GM23338 (cell line): ENCODE results near the gene UNC5B. TPM values are rescaled to one million over a fixed set of nuclear protein-coding genes. Genes with fewer than 3 reads are reported as not detected.
A peak's percentile ranks its signal among the peaks of the same experiment; 100 is the strongest.

Experiments
- ATAC-seq: fragments of 200-7000 bp; cut with Tn5 transposase; 3 replicates; pipeline ENCODE4 v1.9.1; 2020
- DNase-seq: peaks from one replicate; pipeline ENCODE4 v3.0.0-alpha.2; 2015; ENCODE audit warnings: low spot score
- H2AFZ ChIP-seq: fragments of 200-600 bp; sonication (generic); 2 replicates; pipeline ENCODE4 v1.8.0; 2016; ENCODE audit warnings: antibody characterized with exemption, mild to moderate bottlenecking, moderate library complexity
- H3F3A ChIP-seq: fragments of 200-600 bp; sonication (generic); replicated peaks from 2 replicates; pipeline ENCODE4 v1.8.0; 2017; ENCODE audit warnings: antibody characterized with exemption, mixed run types, low read depth
- H3K27ac ChIP-seq: fragments of 200-600 bp; sonication (generic); 2 replicates; pipeline ENCODE4 v1.6.1; 2016; ENCODE audit warnings: low read depth
- H3K27me3 ChIP-seq: fragments of 200-600 bp; sonication (generic); 2 replicates; pipeline ENCODE4 v1.8.0; 2016; ENCODE audit warnings: mild to moderate bottlenecking, mixed run types, moderate library complexity; ENCODE audit not compliant: insufficient read depth
- H3K36me3 ChIP-seq: fragments of 200-600 bp; sonication (generic); 2 replicates; pipeline ENCODE4 v1.8.0; 2016; ENCODE audit warnings: mild to moderate bottlenecking; ENCODE audit not compliant: insufficient read depth
- H3K4me1 ChIP-seq: fragments of 200-600 bp; sonication (generic); 2 replicates; pipeline ENCODE4 v1.8.0; 2016; ENCODE audit warnings: mild to moderate bottlenecking, moderate library complexity; ENCODE audit not compliant: insufficient read depth
- H3K4me2 ChIP-seq: fragments of 200-600 bp; sonication (generic); 2 replicates; pipeline ENCODE4 v1.7.1; 2017; ENCODE audit warnings: mixed run types
- H3K4me3 ChIP-seq: fragments of 200-600 bp; sonication (generic); 2 replicates; pipeline ENCODE4 v1.6.1; 2016; ENCODE audit warnings: mixed run types
- H3K79me2 ChIP-seq: fragments of 200-600 bp; sonication (generic); replicated peaks from 2 replicates; pipeline ENCODE4 v1.8.0; 2017; ENCODE audit warnings: mild to moderate bottlenecking; ENCODE audit not compliant: insufficient read depth
- H3K9me2 ChIP-seq: fragments of 200-600 bp; sonication (generic); 2 replicates; pipeline ENCODE4 v1.8.0; 2017; ENCODE audit not compliant: insufficient read depth
- H4K20me1 ChIP-seq: fragments of 200-600 bp; sonication (generic); replicated peaks from 2 replicates; pipeline ENCODE4 v1.8.0; 2017; ENCODE audit warnings: mild to moderate bottlenecking; ENCODE audit not compliant: insufficient read depth
- H3K27ac Mint-ChIP-seq: 2 replicates; pipeline ENCODE4 v1.8.0; 2020; ENCODE audit warnings: inconsistent platforms, mild to moderate bottlenecking, moderate library complexity, mixed read lengths
- H3K27me3 Mint-ChIP-seq: 3 replicates; pipeline ENCODE4 v1.8.0; 2022; ENCODE audit warnings: low read depth, mild to moderate bottlenecking, moderate library complexity, mixed read lengths, inconsistent platforms; ENCODE audit not compliant: insufficient read depth, poor library complexity
- H3K36me3 Mint-ChIP-seq: 3 replicates; pipeline ENCODE4 v1.8.0; 2021; ENCODE audit warnings: low read depth, mild to moderate bottlenecking, inconsistent platforms, moderate library complexity, mixed read lengths
- H3K4me1 Mint-ChIP-seq: 3 replicates; pipeline ENCODE4 v1.8.0; 2020; ENCODE audit warnings: mild to moderate bottlenecking, inconsistent platforms, mixed read lengths
- H3K4me3 Mint-ChIP-seq: 3 replicates; pipeline ENCODE4 v1.8.0; 2021; ENCODE audit warnings: moderate library complexity, mild to moderate bottlenecking, inconsistent platforms, mixed read lengths
- H3K9me3 Mint-ChIP-seq: 3 replicates; pipeline ENCODE4 v1.8.0; 2020; ENCODE audit warnings: moderate library complexity, mild to moderate bottlenecking, inconsistent platforms, mixed read lengths
- CREB1 ChIP-seq: fragments of 250-450 bp; sonication (Bioruptor Pico); IDR thresholded peaks from 2 replicates; pipeline ENCODE4 v1.5.0; 2020; ENCODE audit warnings: low read depth, mild to moderate bottlenecking, moderate library complexity
- ETS1 ChIP-seq: IDR thresholded peaks from 2 replicates; pipeline ENCODE4 v1.6.1; 2016; ENCODE audit warnings: antibody characterized with exemption
- EZH2 ChIP-seq: fragments of 200-600 bp; sonication (generic); IDR thresholded peaks from one replicate; pipeline ENCODE4 v1.8.0; 2017; ENCODE audit warnings: antibody characterized with exemption, mild to moderate bottlenecking, low read depth; ENCODE audit not compliant: unreplicated experiment
- JUNB ChIP-seq: IDR thresholded peaks from one replicate; pipeline ENCODE4 v1.6.1; 2016; ENCODE audit warnings: antibody characterized with exemption; ENCODE audit not compliant: unreplicated experiment
- NANOG ChIP-seq: IDR thresholded peaks from 2 replicates; pipeline ENCODE4 v1.6.1; 2016; ENCODE audit warnings: antibody characterized with exemption, borderline replicate concordance
- POLR2AphosphoS5 ChIP-seq: IDR thresholded peaks from 2 replicates; pipeline ENCODE4 v1.6.1; 2016; ENCODE audit warnings: antibody characterized with exemption, low read depth
- STAT1 ChIP-seq: IDR thresholded peaks from one replicate; pipeline ENCODE4 v1.6.1; 2016; ENCODE audit warnings: antibody characterized with exemption; ENCODE audit not compliant: unreplicated experiment
- ZNF331 ChIP-seq: fragments of 250-450 bp; sonication (Bioruptor Pico); IDR thresholded peaks from 2 replicates; pipeline ENCODE4 v1.5.0; 2020; ENCODE audit warnings: low read depth, mild to moderate bottlenecking, moderate library complexity
- polyA plus RNA-seq: library from polyadenylated mRNA; unstranded; fragments of >200 nt; fragmentation: Nextera tagmentation; extraction: Ambion mirVana; gene quantifications from 2 replicates; pipeline ENCODE4 v1.2.1, GENCODE V29; 2016
- total RNA-seq: library from RNA; depleted of rRNA; stranded (reverse); fragments of >200 nt; shearing (Covaris generic); gene quantifications from 2 replicates; pipeline ENCODE4 v1.2.3, GENCODE V29; 2014
- TF ChIP-seq, protein P1 (sequence below): fragments of 250-450 bp; sonication (Bioruptor Pico); IDR thresholded peaks from 2 replicates; pipeline ENCODE4 v1.5.0; 2020; ENCODE audit warnings: mild to moderate bottlenecking, moderate library complexity

The UNC5B gene
- total and polyA plus RNA-seq, 2 experiments from 2014 or later = 8.0 to 31.2 TPM

GRCh38 chr10:71276873-71277272, 64.5 kb downstream of the UNC5B start:
- peaks cover 20% of the 10 kb centered on the region; the same call in 1 of the 2 replicates for H3K4me1 ChIP-seq
- 0 out of 2 replicates have a peak, but pooled peaks cover under 1% of the 10 kb centered on the region for H3K36me3 ChIP-seq
- no peak overlapping the region for H3K4me3 Mint-ChIP-seq
- no peak for ATAC-seq
- no peak overlapping the region for H3K4me3 ChIP-seq
- H3K9me3 Mint-ChIP-seq = no peaks in the 10 kb centered on the region
- no peak overlapping the region for H3K4me2 ChIP-seq
- no peak overlapping the region for H3K27ac ChIP-seq
- no peaks in the 10 kb centered on the region for H3F3A ChIP-seq
- no peaks in the 10 kb centered on the region for H3K9me2 ChIP-seq
- peaks cover 16% of the 10 kb centered on the region for H3K27me3 Mint-ChIP-seq
- DNase-seq = no peak
- no peaks in the 10 kb centered on the region for H3K27me3 ChIP-seq
- H4K20me1 ChIP-seq = no peaks in the 10 kb centered on the region; the same call in 1 of the 2 replicates
- peaks cover 8% of the 10 kb centered on the region; the same call in 2 of the 3 replicates for H3K36me3 Mint-ChIP-seq
- no peak overlapping the region for H3K27ac Mint-ChIP-seq
- TF ChIP-seq ETS1 (no peak), STAT1 (no peak), JUNB (no peak)
- peaks cover 24% of the 10 kb centered on the region; the same call in 1 of the 2 replicates for H3K79me2 ChIP-seq
- peaks cover 53% of the 10 kb centered on the region for H3K4me1 Mint-ChIP-seq
- no peak overlapping the region for H2AFZ ChIP-seq

DNA sequence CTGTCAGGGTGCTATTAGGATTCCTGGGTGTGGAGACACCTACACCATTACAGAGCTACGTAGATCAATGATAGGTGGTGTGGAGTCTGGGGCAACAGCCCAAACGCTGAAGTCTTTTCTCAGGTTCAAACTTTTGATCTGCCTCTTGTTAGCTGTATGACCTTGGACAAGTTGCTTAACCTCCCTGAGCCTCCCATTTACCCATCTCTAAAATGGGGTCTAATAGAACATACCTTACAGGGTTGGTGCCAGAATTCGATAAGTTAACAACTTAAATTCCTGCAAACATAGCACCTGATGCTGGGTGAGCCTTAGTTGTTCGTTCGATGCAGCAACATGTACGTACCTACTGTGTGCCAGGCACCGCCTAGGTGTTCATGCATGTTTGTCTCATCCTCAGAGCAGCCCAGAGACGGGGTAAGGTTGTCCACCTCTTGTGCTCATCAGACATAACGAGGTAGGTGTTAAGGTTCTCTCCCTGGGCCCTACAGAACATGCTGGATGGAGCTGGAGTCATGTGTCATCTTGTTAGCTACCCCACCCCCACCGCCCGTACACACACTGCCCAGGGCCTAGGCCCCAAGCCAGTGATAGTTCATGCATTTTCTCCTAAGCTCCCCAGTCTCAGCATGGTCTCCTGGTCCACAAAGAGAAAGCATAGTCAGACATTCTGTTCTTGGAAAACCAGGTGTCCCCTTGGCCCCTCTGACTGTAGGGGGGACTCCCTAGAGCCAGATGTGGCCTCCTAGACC, 65.7 kb downstream of the UNC5B start:
- Histone ChIP-seq H3K27ac (no peak overlapping the region), H2AFZ (no peak overlapping the region), H3K4me3 (no peak overlapping the region), H3K36me3 (peaks cover 4% of the 10 kb centered on the region; the same call in 1 of the 2 replicates), H4K20me1 (no peaks in the 10 kb centered on the region; the same call in 1 of the 2 replicates), H3F3A (no peaks in the 10 kb centered on the region), H3K27me3 (no peaks in the 10 kb centered on the region), H3K4me2 (0 out of 2 replicates have a peak overlapping the region, but pooled peaks have one; percentile 51), H3K4me1 (peaks cover 18% of the 10 kb centered on the region; the same call in 1 of the 2 replicates), H3K9me2 (no peaks in the 10 kb centered on the region), H3K79me2 (peaks cover 14% of the 10 kb centered on the region; the same call in 1 of the 2 replicates)
- ATAC-seq (peak; percentile 11; the same call in 2 of the 3 replicates), DNase-seq (no peak)
- Mint-ChIP-seq H3K4me1 (peaks cover 47% of the 10 kb centered on the region), H3K27ac (peak overlapping the region; percentile 72), H3K36me3 (peaks cover 13% of the 10 kb centered on the region; the same call in 2 of the 3 replicates), H3K4me3 (no peak overlapping the region), H3K9me3 (no peaks in the 10 kb centered on the region), H3K27me3 (peaks cover 13% of the 10 kb centered on the region)
- TF ChIP-seq NANOG (no peak), EZH2 (no peak), POLR2AphosphoS5 (no peak), JUNB (no peak), STAT1 (no peak), ETS1 (no peak), ZNF331 (CRISPR knock-in tag) (no peak), CREB1 (CRISPR knock-in tag) (no peak)
- TF ChIP-seq, protein P1, sequence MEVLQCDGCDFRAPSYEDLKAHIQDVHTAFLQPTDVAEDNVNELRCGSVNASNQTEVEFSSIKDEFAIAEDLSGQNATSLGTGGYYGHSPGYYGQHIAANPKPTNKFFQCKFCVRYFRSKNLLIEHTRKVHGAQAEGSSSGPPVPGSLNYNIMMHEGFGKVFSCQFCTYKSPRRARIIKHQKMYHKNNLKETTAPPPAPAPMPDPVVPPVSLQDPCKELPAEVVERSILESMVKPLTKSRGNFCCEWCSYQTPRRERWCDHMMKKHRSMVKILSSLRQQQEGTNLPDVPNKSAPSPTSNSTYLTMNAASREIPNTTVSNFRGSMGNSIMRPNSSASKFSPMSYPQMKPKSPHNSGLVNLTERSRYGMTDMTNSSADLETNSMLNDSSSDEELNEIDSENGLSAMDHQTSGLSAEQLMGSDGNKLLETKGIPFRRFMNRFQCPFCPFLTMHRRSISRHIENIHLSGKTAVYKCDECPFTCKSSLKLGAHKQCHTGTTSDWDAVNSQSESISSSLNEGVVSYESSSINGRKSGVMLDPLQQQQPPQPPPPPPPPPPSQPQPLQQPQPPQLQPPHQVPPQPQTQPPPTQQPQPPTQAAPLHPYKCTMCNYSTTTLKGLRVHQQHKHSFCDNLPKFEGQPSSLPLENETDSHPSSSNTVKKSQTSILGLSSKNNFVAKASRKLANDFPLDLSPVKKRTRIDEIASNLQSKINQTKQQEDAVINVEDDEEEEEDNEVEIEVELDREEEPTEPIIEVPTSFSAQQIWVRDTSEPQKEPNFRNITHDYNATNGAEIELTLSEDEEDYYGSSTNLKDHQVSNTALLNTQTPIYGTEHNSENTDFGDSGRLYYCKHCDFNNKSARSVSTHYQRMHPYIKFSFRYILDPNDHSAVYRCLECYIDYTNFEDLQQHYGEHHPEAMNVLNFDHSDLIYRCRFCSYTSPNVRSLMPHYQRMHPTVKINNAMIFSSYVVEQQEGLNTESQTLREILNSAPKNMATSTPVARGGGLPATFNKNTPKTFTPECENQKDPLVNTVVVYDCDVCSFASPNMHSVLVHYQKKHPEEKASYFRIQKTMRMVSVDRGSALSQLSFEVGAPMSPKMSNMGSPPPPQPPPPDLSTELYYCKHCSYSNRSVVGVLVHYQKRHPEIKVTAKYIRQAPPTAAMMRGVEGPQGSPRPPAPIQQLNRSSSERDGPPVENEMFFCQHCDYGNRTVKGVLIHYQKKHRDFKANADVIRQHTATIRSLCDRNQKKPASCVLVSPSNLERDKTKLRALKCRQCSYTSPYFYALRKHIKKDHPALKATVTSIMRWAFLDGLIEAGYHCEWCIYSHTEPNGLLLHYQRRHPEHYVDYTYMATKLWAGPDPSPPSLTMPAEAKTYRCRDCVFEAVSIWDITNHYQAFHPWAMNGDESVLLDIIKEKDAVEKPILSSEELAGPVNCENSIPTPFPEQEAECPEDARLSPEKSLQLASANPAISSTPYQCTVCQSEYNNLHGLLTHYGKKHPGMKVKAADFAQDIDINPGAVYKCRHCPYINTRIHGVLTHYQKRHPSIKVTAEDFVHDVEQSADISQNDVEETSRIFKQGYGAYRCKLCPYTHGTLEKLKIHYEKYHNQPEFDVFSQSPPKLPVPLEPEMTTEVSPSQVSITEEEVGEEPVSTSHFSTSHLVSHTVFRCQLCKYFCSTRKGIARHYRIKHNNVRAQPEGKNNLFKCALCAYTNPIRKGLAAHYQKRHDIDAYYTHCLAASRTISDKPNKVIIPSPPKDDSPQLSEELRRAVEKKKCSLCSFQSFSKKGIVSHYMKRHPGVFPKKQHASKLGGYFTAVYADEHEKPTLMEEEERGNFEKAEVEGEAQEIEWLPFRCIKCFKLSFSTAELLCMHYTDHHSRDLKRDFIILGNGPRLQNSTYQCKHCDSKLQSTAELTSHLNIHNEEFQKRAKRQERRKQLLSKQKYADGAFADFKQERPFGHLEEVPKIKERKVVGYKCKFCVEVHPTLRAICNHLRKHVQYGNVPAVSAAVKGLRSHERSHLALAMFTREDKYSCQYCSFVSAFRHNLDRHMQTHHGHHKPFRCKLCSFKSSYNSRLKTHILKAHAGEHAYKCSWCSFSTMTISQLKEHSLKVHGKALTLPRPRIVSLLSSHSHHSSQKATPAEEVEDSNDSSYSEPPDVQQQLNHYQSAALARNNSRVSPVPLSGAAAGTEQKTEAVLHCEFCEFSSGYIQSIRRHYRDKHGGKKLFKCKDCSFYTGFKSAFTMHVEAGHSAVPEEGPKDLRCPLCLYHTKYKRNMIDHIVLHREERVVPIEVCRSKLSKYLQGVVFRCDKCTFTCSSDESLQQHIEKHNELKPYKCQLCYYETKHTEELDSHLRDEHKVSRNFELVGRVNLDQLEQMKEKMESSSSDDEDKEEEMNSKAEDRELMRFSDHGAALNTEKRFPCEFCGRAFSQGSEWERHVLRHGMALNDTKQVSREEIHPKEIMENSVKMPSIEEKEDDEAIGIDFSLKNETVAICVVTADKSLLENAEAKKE (CRISPR knock-in tag) = no peak
